Right lung (tissue), 10 donors: Measurements from ENCODE around the gene AHCYL1. TPM values are rescaled to one million over a fixed set of nuclear protein-coding genes. Genes with fewer than 3 reads are reported as not detected.
"Not testable (repeated sequence)": the region's sequence is repeated elsewhere in the genome, so short reads cannot be mapped to it uniquely, and the experiment has no call there.

Experiments
- DNase-seq, 2 donors: peaks; one replicate each; pipeline ENCODE4 v3.0.0-alpha.2; 2013
- long read RNA-seq, 8 donors: transcript quantifications; one replicate each; lab custom pipeline, GENCODE V29; 2026
- polyA plus RNA-seq, 5 donors: library from polyadenylated mRNA; unstranded; fragments of 120-200 nt; gene quantifications; one replicate each; pipeline versions ENCODE4 v1.2.1 to v1.2.3, GENCODE V29; 2013; ENCODE audit warnings: inconsistent platforms in 1 of 5, low replicate concordance in 1 of 5; ENCODE audit not compliant: insufficient read length in 5 of 5, insufficient read depth in 1 of 5

Gene AHCYL1
- polyA plus RNA-seq, result 10 to 100 TPM; 66.7 to 88.5 (median 85.4) TPM
- long read RNA-seq, donor 1, full-length matches to known transcripts, result 20 of 20 reads
- long read RNA-seq, donor 1, partial matches to known transcripts, result 0 of 20 reads
- long read RNA-seq, donor 1, other reads (novel, unspliced or antisense), result 0 of 20 reads
- long read RNA-seq, donor 2, full-length matches to known transcripts, result 15 of 15 reads
- long read RNA-seq, donor 2, partial matches to known transcripts, result 0 of 15 reads
- long read RNA-seq, donor 2, other reads (novel, unspliced or antisense), result 0 of 15 reads
- long read RNA-seq, donor 3, full-length matches to known transcripts, result 13 of 13 reads
- long read RNA-seq, donor 3, partial matches to known transcripts, result 0 of 13 reads
- long read RNA-seq, donor 3, other reads (novel, unspliced or antisense), result 0 of 13 reads
- long read RNA-seq, donor 4, full-length matches to known transcripts, result 6 of 6 reads
- long read RNA-seq, donor 4, partial matches to known transcripts, result 0 of 6 reads
- long read RNA-seq, donor 4, other reads (novel, unspliced or antisense), result 0 of 6 reads
- long read RNA-seq, donor 5, full-length matches to known transcripts, result 10 of 34 reads
- long read RNA-seq, donor 5, partial matches to known transcripts, result 24 of 34 reads
- long read RNA-seq, donor 5, other reads (novel, unspliced or antisense), result 0 of 34 reads
- long read RNA-seq, donor 6, full-length matches to known transcripts, result 19 of 19 reads
- long read RNA-seq, donor 6, partial matches to known transcripts, result 0 of 19 reads
- long read RNA-seq, donor 6, other reads (novel, unspliced or antisense), result 0 of 19 reads
- long read RNA-seq, donor 7, full-length matches to known transcripts, result 19 of 19 reads
- long read RNA-seq, donor 7, partial matches to known transcripts, result 0 of 19 reads
- long read RNA-seq, donor 7, other reads (novel, unspliced or antisense), result 0 of 19 reads
- long read RNA-seq, donor 8, full-length matches to known transcripts, result 2 of 12 reads
- long read RNA-seq, donor 8, partial matches to known transcripts, result 10 of 12 reads
- long read RNA-seq, donor 8, other reads (novel, unspliced or antisense), result 0 of 12 reads

GRCh38 chr1:109984456-109985246 is at the start of gene AHCYL1:
Gene AHCYL1 (plus strand): TSS chr1:109984765. CDS start chr1:109985053, 288 bp downstream.
- peak; percentile 99 for DNase-seq

- DNase-seq, result no peak
Measured at GRCh38 chr1:109935451-109935900, 49.1 kb upstream of the AHCYL1 start.

DNA sequence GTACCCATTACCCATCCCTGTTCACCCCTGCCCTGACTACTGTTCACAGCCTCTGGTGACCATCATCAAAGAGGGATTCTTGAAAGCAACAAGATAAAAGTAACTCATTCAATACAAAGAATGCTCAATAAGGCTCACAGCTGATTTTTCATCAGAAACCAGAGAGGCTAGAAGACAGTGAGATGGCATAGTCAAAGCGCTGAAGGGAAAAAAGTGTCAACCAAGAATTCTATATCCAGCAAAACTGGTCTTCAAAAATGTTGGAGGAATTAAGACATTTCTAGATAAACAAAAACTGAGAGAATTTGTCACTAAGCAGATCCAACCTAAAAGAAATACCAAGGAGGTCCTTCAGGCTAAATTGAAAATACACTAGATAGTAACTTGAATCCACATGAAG is 46.8 kb upstream of the AHCYL1 start:
- no peak for DNase-seq

- DNase-seq, result no peak
Measured at GRCh38 chr1:109938556-109938955, 46.0 kb upstream of the AHCYL1 start.

GRCh38 chr1:109942434-109942833 is 42.1 kb upstream of the AHCYL1 start:
- no peak for DNase-seq

DNA sequence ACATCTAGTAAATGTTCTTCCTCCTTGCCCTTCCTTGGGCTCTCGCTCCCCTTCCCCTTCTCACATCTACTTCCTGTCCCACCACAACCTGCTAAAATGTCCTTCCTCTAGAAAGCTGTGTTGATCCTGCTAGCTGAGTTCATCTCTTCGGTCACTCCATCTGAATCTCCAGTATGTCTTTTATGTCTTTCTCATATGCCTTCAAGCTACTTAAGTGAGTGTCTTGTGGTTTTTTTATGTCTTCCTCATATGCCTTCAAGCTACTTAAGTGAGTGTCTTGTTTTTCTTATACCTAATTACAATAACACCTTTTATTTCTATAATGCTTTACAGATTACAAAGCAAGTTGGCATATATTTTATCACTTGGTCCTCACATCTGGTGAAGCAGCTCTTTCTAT is 40.0 kb upstream of the AHCYL1 start:
- no peak for DNase-seq

DNA sequence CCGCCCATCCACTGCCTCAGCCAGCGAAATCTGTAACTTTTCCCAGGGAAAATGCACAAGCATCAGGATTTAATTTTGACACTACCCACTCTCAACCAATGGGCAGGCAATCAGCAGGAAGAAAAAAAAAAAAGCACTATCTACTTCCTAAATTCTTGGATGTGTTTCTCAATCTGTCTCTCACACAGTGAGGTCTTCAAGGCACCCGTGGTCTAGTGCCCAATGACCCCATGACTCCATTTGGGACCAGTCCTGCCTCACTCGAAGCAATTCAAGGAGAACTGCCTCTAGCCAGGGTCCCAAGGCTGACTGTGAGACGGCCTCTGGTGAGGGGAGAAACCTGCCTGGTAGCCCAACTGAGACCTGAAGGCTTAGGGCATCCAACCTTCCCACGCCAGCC is 38.1 kb upstream of the AHCYL1 start:
- DNase-seq, result no peak

DNA sequence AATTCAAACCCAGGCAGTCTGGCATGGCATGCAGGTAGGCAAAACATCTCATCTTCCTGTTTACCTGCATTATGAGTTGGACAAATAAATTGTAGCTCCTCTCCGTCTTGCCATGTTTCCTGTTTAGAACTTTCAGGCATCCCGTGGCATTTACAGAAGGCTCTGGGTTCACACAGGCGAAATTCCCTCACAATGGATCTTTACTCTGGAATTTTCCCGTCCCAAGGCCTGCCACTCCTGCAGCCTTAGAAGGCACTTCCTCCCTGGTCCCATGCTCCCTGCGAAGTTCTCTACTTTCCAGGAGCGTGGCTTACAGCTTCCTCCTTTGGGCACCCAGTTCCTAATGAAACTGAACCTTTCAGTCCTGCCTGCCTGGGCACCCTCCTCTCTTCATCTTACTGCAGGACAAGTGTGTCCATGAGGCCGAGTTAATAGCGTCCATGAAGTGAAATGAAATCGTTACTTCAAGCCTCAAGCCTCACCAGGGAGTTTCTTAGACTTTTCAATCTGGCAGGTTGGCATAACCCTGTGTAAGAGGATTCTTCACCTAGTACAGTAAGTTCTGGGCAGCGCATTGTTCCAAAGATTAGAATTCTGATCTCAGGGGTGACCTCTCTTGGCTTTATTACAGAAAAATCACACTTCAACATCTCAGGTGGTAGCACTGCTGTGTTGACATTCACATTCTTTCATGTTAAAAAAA is 36.8 kb upstream of the AHCYL1 start:
- no peak for DNase-seq

DNA sequence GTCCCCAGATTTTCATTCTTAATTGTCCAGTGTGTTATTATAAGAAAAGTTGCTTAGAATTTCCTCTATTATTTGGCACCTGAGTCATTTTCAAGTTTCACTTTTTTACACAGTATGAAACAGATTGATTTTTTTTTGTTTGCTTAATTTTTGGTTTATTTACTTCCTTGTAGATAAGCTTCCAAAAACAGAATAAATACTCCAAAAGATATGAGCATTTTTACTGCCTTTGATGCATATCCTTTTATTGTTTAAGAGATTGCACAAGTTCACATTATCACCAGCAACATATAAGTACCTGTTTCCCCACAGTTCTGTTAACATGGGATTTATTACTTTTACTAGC is 36.3 kb upstream of the AHCYL1 start:
- no peak for DNase-seq

DNA sequence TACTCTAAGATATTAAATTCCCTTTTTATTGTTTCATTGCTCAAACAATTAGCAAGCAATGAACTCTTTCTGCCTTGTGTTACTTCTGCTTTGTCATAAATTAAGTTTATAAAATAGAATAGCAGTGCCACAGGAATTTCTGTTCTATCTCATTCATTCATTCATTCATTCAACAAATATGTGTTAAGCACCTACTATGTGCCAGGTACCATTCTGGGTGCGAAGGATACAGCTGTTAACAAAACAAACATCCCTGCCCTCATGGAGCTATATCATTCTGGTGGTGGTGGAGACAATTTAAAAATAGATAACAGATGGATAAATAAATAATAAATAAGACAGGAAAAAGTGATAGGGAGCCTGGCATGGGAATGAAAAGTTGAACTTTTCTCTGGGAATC is 34.5 kb upstream of the AHCYL1 start:
- no peak for DNase-seq

GRCh38 chr1:109950509-109950908 is 34.1 kb upstream of the AHCYL1 start:
- no peak for DNase-seq

- not testable (repeated sequence) for DNase-seq
Measured at GRCh38 chr1:109951501-109951900, 33.1 kb upstream of the AHCYL1 start.

- no peak for DNase-seq
Measured at GRCh38 chr1:109954041-109954512, 30.5 kb upstream of the AHCYL1 start.

- no peak for DNase-seq
Measured at GRCh38 chr1:109959632-109959973, 25.0 kb upstream of the AHCYL1 start.

DNA sequence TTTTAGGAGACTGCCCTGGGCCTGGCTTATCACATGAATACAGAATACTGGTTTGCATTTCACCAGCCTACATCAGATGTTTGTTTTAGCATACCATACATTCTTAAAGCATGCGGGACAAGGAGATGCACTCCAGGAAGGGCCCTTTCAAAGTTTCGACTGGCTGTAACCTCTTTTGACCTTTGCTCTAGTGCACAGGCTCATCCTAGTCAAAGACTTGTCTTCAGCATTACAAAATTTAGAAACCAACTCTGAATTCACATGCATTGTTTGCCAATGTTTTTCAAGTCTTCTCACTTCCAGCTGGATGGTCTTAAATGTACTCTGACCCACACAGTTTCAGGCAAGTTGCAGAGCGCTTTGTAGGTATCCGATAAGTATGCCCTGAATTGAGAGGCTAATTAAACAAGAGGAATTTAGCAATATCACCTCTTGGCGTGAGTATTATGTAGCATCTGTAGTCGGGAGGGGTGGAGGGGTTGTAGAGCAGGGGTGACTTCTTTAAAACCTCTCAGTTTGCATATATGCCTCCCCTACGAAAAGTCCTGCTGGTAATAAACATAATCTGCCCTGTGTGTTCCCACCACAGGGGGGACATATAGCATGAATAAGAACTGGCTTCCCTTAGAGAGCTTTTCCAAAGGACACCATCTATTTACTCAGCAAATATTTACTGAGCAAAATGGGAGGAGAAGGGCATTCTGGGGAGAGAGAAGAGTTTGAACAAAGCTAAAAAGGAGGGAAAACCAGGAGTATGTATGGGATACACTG is 24.4 kb upstream of the AHCYL1 start:
- DNase-seq, result no peak

GRCh38 chr1:109960745-109961094 is 23.8 kb upstream of the AHCYL1 start:
- no peak for DNase-seq

- no peak for DNase-seq
Measured at GRCh38 chr1:109963864-109964263, 20.7 kb upstream of the AHCYL1 start.

DNA sequence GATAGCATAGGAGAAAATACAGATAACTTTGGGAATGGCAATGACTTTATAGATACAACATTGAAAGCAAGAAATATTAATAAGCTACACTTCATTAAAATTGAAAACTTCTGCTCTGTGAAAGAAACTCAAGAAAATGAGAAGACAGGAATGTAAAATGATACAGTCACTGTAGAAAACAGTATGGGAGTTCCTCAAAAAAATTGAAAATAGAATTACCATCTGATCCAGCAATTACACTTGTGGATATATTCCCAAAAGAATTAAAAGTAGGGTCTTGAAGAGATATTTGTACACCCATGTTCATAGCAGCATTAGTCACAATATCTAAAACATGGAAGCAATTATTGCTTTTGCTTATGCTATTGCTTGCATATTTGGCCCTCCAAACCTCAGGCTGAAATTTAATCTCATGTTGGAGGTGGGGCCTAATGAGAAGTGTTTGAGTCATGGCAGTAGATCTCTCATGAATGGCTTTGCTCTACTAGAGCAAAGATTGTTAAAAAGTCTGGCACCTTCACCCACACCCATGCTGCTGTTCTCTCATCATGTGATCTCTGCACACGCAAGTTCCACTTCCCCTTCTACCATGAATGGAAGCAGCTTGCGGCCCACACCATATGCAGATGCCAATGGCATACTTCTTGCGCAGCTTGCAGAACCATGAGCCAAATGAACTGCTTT is 15.3 kb upstream of the AHCYL1 start:
- no peak for DNase-seq

DNA sequence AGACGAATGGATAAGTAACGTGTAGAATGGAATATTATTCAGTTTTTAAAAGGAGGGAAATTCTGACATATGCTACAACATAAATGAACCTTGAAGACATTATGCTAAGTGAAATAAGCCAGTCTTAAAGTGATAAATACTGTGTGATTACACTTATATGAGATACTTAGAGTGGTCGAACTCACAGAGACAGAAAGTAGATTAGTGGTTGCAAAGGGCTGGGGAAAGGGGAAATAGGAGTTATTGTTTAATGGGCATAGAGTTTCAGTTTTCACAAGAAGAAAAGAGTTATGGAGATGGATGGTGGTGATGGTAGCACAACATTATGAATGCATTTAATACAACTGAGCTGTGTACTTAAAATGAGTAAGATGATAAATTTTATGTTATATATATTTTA is 14.7 kb upstream of the AHCYL1 start:
- no peak for DNase-seq

DNA sequence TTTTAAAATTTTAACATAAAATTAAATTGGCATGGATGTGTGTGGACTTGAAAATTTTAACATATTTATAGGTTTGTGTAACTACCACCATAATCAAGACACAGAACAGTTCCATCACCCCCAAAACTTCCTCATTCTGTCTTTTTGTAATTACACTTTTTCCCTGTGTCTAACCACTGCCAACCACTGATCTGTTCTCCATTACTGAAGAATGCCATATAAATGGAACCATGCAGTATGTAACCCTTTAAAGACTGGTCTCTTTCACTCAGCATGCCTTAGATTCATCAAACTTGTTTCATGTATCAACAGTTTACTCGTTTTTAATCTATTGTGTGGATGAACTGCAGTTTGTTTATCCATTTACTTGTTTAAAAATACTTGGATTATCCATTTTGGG is 13.0 kb upstream of the AHCYL1 start:
- DNase-seq, result no peak
